GM08714 (cell line): ENCODE measurements around the gene ZNF407.

Experiments
- H3K4me3 ChIP-seq: fragments of 200-500 bp; sonication (Bioruptor generic); 2 replicates; pipeline ENCODE4 v1.5.1; 2014; ENCODE audit warnings: mild to moderate bottlenecking, low read length, inconsistent platforms
- ZNF274 ChIP-seq: IDR thresholded peaks from 2 replicates; pipeline ENCODE4 v1.6.1; 2012; ENCODE audit warnings: mild to moderate bottlenecking, low read depth, low read length

ZNF407 gene

DNA sequence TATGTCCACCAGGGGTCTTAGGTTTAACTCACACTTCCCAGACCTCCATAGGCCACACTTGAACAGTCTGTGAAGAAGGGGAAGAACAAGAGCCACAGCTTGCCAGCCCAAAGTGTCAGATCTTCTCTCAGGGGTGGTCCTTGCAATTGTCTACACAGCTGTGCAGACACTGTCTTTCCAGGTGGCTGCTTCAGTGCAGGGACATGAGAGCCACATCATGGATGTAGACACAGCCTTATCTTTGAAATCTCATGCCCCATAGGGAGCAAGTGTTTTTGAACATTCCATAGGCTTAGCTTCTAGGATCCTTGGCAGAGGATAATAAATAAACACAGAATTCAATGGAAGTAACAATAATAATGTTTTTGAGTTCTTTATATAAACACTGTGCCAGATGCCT, 6.7 kb downstream of the ZNF407 start:
- TF ChIP-seq ZNF274, result no peak
- no peak overlapping the region for H3K4me3 ChIP-seq

- H3K4me3 ChIP-seq, result no peak overlapping the region
- TF ChIP-seq ZNF274, result no peak
These were observed 7.1 kb downstream of the ZNF407 start for GRCh38 chr18:74604774-74605173.

GRCh38 chr18:74608681-74609080, 11.0 kb downstream of the ZNF407 start:
- TF ChIP-seq ZNF274, result no peak
- no peak overlapping the region for H3K4me3 ChIP-seq

DNA sequence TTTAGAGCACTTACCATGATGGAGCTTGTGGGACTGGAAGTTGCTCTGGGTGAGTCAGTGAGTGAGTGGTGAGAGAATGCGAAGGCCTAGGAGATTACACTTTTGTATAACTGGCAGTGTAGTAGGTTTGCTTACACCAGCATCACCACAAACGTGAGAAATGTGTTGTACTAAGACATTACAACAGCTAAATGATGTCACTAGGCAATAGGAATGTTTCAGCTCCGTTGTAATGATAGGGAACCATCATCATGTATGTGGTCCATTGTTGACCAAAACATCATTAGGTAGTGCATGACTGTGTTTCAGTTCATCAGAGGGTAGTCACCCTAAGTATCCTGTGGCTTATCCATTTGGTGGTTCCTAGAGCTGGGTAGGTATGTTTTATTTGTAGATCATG, 11.9 kb downstream of the ZNF407 start:
- TF ChIP-seq ZNF274, result no peak
- H3K4me3 ChIP-seq, result no peak overlapping the region

- TF ChIP-seq ZNF274, result no peak
- no peak overlapping the region for H3K4me3 ChIP-seq
These were observed 12.5 kb downstream of the ZNF407 start for GRCh38 chr18:74610051-74610615.

DNA sequence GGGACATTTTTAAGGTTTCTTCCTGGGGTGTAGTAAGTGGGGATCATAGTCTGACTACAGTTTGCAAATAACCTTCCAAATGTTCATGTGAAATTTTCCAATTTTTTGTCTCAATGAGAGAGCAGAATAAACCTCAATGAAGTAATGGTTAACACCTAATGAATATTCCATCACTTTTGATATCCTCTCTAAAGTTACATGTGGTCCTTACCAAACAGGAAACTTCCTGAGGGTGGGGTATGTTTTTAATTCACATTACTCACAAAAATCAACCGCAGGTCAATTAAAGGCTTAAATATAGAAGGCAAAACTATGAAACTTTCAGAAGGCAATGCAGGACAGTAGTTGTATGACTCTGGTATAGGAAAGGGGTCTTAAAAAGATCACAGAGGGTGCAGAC, 13.2 kb downstream of the ZNF407 start:
- no peak for TF ChIP-seq ZNF274

GRCh38 chr18:74611765-74612164, 14.1 kb downstream of the ZNF407 start:
- no peak overlapping the region for H3K4me3 ChIP-seq
- no peak for TF ChIP-seq ZNF274

More for the DNA sequence above, 13.2 kb downstream of the ZNF407 start:
- H3K4me3 ChIP-seq, result no peak overlapping the region

DNA sequence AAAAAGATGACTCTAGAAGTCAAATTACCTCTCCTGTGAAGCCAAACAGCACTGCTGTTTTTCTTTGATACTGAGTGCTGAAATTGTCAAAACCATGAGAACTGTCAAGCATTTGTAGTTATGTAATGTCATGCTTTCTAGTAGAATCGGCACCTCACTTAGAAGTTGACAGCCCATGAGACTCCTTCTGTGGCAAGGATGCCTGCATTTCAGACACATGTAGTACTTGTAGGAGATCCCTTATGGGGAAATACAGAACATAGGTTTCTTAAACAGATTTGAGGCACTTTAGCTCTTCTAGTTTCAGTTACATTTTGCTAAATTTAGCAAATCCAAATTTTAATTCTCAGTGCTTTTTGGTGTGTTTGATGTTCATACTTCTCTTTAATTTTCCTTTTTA, 15.7 kb downstream of the ZNF407 start:
- no peak for TF ChIP-seq ZNF274

GRCh38 chr18:74616494-74616893, 18.8 kb downstream of the ZNF407 start:
- TF ChIP-seq ZNF274, result no peak
- H3K4me3 ChIP-seq, result no peak overlapping the region

More for the DNA sequence above, 15.7 kb downstream of the ZNF407 start:
- H3K4me3 ChIP-seq, result no peak overlapping the region

- TF ChIP-seq ZNF274, result no peak
- H3K4me3 ChIP-seq, result no peak overlapping the region
These were observed 19.8 kb downstream of the ZNF407 start for GRCh38 chr18:74617486-74617885.

- no peak overlapping the region for H3K4me3 ChIP-seq
- TF ChIP-seq ZNF274, result no peak
These were observed 24.4 kb downstream of the ZNF407 start for GRCh38 chr18:74622072-74622471.

GRCh38 chr18:74623047-74623816, 25.6 kb downstream of the ZNF407 start:
- H3K4me3 ChIP-seq, result no peak overlapping the region
- TF ChIP-seq ZNF274, result no peak

- TF ChIP-seq ZNF274, result no peak
- no peak overlapping the region for H3K4me3 ChIP-seq
These were observed 26.8 kb downstream of the ZNF407 start for GRCh38 chr18:74624466-74624865.

GRCh38 chr18:74625157-74625556, 27.5 kb downstream of the ZNF407 start:
- no peak for TF ChIP-seq ZNF274
- H3K4me3 ChIP-seq, result no peak overlapping the region

DNA sequence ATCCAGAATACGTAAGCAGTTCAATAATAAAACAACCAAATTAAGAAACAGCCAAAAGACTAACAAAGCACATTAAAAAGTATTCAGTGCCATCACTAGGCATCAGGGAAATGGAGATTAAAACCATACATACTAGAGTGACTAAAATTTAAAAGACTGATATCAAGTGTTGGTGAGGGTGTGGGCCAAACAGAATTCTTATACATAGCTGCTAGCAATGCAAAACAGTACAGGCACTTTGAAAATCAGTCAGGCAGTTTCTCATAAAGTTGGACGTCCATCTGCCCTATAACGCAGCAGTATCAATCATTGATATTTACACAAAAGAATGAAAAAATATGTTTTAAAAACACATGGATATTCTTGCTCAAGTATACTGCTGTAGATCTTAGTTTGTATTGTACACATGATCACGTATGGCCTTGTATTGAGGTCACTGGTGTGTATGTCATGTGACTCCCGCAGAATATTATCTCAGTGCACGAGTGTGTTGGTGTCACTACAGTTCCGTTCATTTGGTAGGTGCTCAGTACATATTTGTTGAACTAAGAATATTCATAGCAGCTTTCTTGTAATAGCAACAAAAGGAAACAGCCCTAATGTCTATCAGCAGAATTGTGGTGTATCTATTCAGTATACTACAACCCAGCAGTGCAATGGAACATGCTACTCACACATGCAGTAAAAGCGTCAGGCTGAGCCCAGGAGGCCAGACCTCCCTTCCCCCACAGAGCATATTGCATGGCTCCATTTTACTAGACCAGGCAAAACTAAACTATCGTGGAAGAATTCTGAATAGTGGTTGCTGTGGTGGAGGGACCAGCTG, 28.6 kb downstream of the ZNF407 start:
- TF ChIP-seq ZNF274, result no peak
- H3K4me3 ChIP-seq, result no peak overlapping the region
